Inferior parietal cortex (tissue), 1 donor: ENCODE data around the gene KLC4.
A peak's percentile ranks its signal among the peaks of the same experiment; 100 is the strongest.

Experiments
- DNase-seq: peaks from one replicate; pipeline ENCODE4 v3.0.0-alpha.2; 2016; ENCODE audit errors: extremely low spot score

Gene KLC4

GRCh38 chr6:43059168-43060033, at the start of gene KLC4, which contains the start of gene MRPL2:
TSS of gene KLC4 (plus strand) at chr6:43059631. CDS start at chr6:43061336, 1,705 bp downstream.
TSS of gene MRPL2 (minus strand) at chr6:43059434. CDS start at chr6:43059381, 53 bp downstream.
- peak; percentile 99 for DNase-seq

- DNase-seq, result no peak
These were observed 48.2 kb upstream of the KLC4 start for GRCh38 chr6:43011207-43011606.

- DNase-seq, result no peak
These were observed 47.1 kb upstream of the KLC4 start for GRCh38 chr6:43012364-43012763.

GRCh38 chr6:43013097-43013842, 46.2 kb upstream of the KLC4 start:
- DNase-seq, result peak; percentile 21

GRCh38 chr6:43013843-43014433, 45.5 kb upstream of the KLC4 start, which contains the start of the genes KLHDC3 and MEA1:
TSS of gene KLHDC3 (plus strand) at chr6:43014249. CDS start at chr6:43017193, 2,944 bp downstream.
TSS of gene MEA1 (minus strand) at chr6:43013946. CDS start at chr6:43013813, 133 bp downstream.
- DNase-seq, result peak; percentile 100

- DNase-seq, result peak; percentile 16
These were observed 45.0 kb upstream of the KLC4 start for GRCh38 chr6:43014434-43014909.

GRCh38 chr6:43016176-43016942, 43.1 kb upstream of the KLC4 start:
- DNase-seq, result no peak

GRCh38 chr6:43016943-43017334, 42.5 kb upstream of the KLC4 start:
- DNase-seq, result no peak

GRCh38 chr6:43019152-43019551, 40.3 kb upstream of the KLC4 start:
- DNase-seq, result no peak

GRCh38 chr6:43020052-43020705, 39.3 kb upstream of the KLC4 start:
- no peak for DNase-seq

GRCh38 chr6:43020847-43021246, 38.6 kb upstream of the KLC4 start:
- no peak for DNase-seq

- peak; percentile 82 for DNase-seq
These were observed 38.0 kb upstream of the KLC4 start, which contains the start of gene RRP36 for GRCh38 chr6:43021270-43022047. TSS of gene RRP36 (plus strand) at chr6:43021623. CDS start at chr6:43021655, 32 bp downstream.

- DNase-seq, result no peak
These were observed 35.0 kb upstream of the KLC4 start for GRCh38 chr6:43024436-43024835.

- no peak for DNase-seq
These were observed 33.1 kb upstream of the KLC4 start for GRCh38 chr6:43026365-43026764.

GRCh38 chr6:43029120-43029519, 30.3 kb upstream of the KLC4 start:
- no peak for DNase-seq

GRCh38 chr6:43032326-43032725, 27.1 kb upstream of the KLC4 start:
- DNase-seq, result no peak

- no peak for DNase-seq
These were observed 25.8 kb upstream of the KLC4 start for GRCh38 chr6:43033496-43034189.

GRCh38 chr6:43034190-43034525, 25.3 kb upstream of the KLC4 start:
- DNase-seq, result no peak

- DNase-seq, result no peak
These were observed 23.8 kb upstream of the KLC4 start for GRCh38 chr6:43035495-43036194.
